GM21367 (cell line): ENCODE results near the gene JADE1.

Experiments
- ATAC-seq: cut with Tn5 transposase; IDR thresholded peaks from one replicate; pipeline ENCODE4 v1.9.1; 2021; ENCODE audit not compliant: unreplicated experiment

Gene JADE1

GRCh38 chr4:128840711-128841318 is 31.3 kb downstream of the JADE1 start:
- no peak for ATAC-seq

GRCh38 chr4:128841402-128841801 is 31.9 kb downstream of the JADE1 start:
- ATAC-seq = no peak

GRCh38 chr4:128844931-128845330 is 35.4 kb downstream of the JADE1 start:
- no peak for ATAC-seq

- ATAC-seq = no peak
These were observed 36.6 kb downstream of the JADE1 start for GRCh38 chr4:128846063-128846462.

GRCh38 chr4:128847082-128847724 is 37.7 kb downstream of the JADE1 start:
- no peak for ATAC-seq

GRCh38 chr4:128848461-128848860 is 39.0 kb downstream of the JADE1 start:
- no peak for ATAC-seq

- ATAC-seq = no peak
These were observed 40.8 kb downstream of the JADE1 start for GRCh38 chr4:128850252-128850651.

- ATAC-seq = no peak
These were observed 44.2 kb downstream of the JADE1 start for GRCh38 chr4:128853741-128854140.

GRCh38 chr4:128854433-128854832 is 44.9 kb downstream of the JADE1 start:
- peak; percentile 84 for ATAC-seq

- ATAC-seq = no peak
These were observed 46.1 kb downstream of the JADE1 start for GRCh38 chr4:128855621-128856020.

GRCh38 chr4:128856246-128856645 is 46.7 kb downstream of the JADE1 start:
- ATAC-seq = no peak

GRCh38 chr4:128858879-128859671 is 49.6 kb downstream of the JADE1 start:
- ATAC-seq = no peak

- no peak for ATAC-seq
These were observed 50.6 kb downstream of the JADE1 start for GRCh38 chr4:128859887-128860677.

GRCh38 chr4:128861856-128862518 is 52.5 kb downstream of the JADE1 start:
- ATAC-seq = no peak

- ATAC-seq = peak; percentile 44
These were observed 53.3 kb downstream of the JADE1 start for GRCh38 chr4:128862608-128863311.

GRCh38 chr4:128863312-128864075 is 54.0 kb downstream of the JADE1 start:
- no peak for ATAC-seq

GRCh38 chr4:128865132-128865531 is 55.6 kb downstream of the JADE1 start:
- ATAC-seq = no peak

GRCh38 chr4:128866269-128866668 is 56.8 kb downstream of the JADE1 start:
- no peak for ATAC-seq

GRCh38 chr4:128866691-128867090 is 57.2 kb downstream of the JADE1 start:
- no peak for ATAC-seq
